IPS-18a (cell line): ENCODE results near the gene FAM168A.

Experiments used
- H3K27ac ChIP-seq: one replicate; pipeline ENCODE4 v1.5.1; 2013; ENCODE audit warnings: low read length
- H3K27me3 ChIP-seq: one replicate; pipeline ENCODE4 v1.6.1; 2013; ENCODE audit warnings: mild to moderate bottlenecking, low read length; ENCODE audit not compliant: control insufficient read depth, insufficient read depth
- H3K36me3 ChIP-seq: one replicate; pipeline ENCODE4 v1.6.1; 2013; ENCODE audit warnings: low read depth, low read length; ENCODE audit not compliant: control insufficient read depth
- H3K4me1 ChIP-seq: one replicate; pipeline ENCODE4 v1.6.1; 2013; ENCODE audit warnings: low read depth, low read length; ENCODE audit not compliant: control insufficient read depth
- H3K4me3 ChIP-seq: one replicate; pipeline ENCODE4 v1.5.1; 2013; ENCODE audit warnings: low read length
- H3K9ac ChIP-seq: one replicate; pipeline ENCODE4 v1.6.1; 2013; ENCODE audit warnings: mild to moderate bottlenecking, low read length, moderate library complexity
- H3K9me3 ChIP-seq: one replicate; pipeline ENCODE4 v1.6.1; 2013; ENCODE audit warnings: low read depth, low read length; ENCODE audit not compliant: control insufficient read depth

The FAM168A gene

GRCh38 chr11:73402834-73403185 lies 195.1 kb downstream of the FAM168A start:
- H3K4me1 ChIP-seq = peaks cover 5% of the 10 kb centered on the region
- no peaks in the 10 kb centered on the region for H3K9me3 ChIP-seq
- no peaks in the 10 kb centered on the region for H3K27me3 ChIP-seq
- H3K9ac ChIP-seq = no peak overlapping the region
- H3K4me3 ChIP-seq = no peak overlapping the region
- no peak overlapping the region for H3K27ac ChIP-seq
- H3K36me3 ChIP-seq = no peaks in the 10 kb centered on the region

- Histone ChIP-seq H3K9ac (no peak overlapping the region), H3K9me3 (no peaks in the 10 kb centered on the region), H3K4me3 (no peak overlapping the region), H3K36me3 (no peaks in the 10 kb centered on the region), H3K27ac (no peak overlapping the region), H3K27me3 (no peaks in the 10 kb centered on the region), H3K4me1 (peaks cover 5% of the 10 kb centered on the region)
These were observed 195.7 kb downstream of the FAM168A start for GRCh38 chr11:73401924-73402833.

GRCh38 chr11:73401217-73401923 lies 196.5 kb downstream of the FAM168A start:
- no peak overlapping the region for H3K9ac ChIP-seq
- H3K9me3 ChIP-seq = no peaks in the 10 kb centered on the region
- H3K36me3 ChIP-seq = no peaks in the 10 kb centered on the region
- no peaks in the 10 kb centered on the region for H3K27me3 ChIP-seq
- H3K4me1 ChIP-seq = peaks cover 5% of the 10 kb centered on the region
- no peak overlapping the region for H3K27ac ChIP-seq
- H3K4me3 ChIP-seq = no peak overlapping the region

- H3K9ac ChIP-seq = no peak overlapping the region
- no peak overlapping the region for H3K4me3 ChIP-seq
- H3K27ac ChIP-seq = no peak overlapping the region
- no peaks in the 10 kb centered on the region for H3K9me3 ChIP-seq
- no peaks in the 10 kb centered on the region for H3K27me3 ChIP-seq
- H3K36me3 ChIP-seq = no peaks in the 10 kb centered on the region
- peaks cover 5% of the 10 kb centered on the region for H3K4me1 ChIP-seq
These were observed 197.6 kb downstream of the FAM168A start for GRCh38 chr11:73400293-73400692.

GRCh38 chr11:73399636-73400035 lies 198.3 kb downstream of the FAM168A start:
- Histone ChIP-seq H3K4me3 (no peak overlapping the region), H3K36me3 (no peaks in the 10 kb centered on the region), H3K9me3 (no peaks in the 10 kb centered on the region), H3K4me1 (peaks cover 5% of the 10 kb centered on the region), H3K27me3 (no peaks in the 10 kb centered on the region), H3K9ac (no peak overlapping the region), H3K27ac (no peak overlapping the region)

- no peaks in the 10 kb centered on the region for H3K27me3 ChIP-seq
- peaks cover 5% of the 10 kb centered on the region for H3K4me1 ChIP-seq
- H3K9ac ChIP-seq = no peak overlapping the region
- no peak overlapping the region for H3K4me3 ChIP-seq
- no peaks in the 10 kb centered on the region for H3K9me3 ChIP-seq
- H3K36me3 ChIP-seq = no peaks in the 10 kb centered on the region
- no peak overlapping the region for H3K27ac ChIP-seq
These were observed 198.7 kb downstream of the FAM168A start for GRCh38 chr11:73399159-73399590.

- H3K9ac ChIP-seq = no peak overlapping the region
- no peaks in the 10 kb centered on the region for H3K27me3 ChIP-seq
- H3K4me1 ChIP-seq = peaks cover 5% of the 10 kb centered on the region
- H3K4me3 ChIP-seq = no peak overlapping the region
- H3K36me3 ChIP-seq = no peaks in the 10 kb centered on the region
- H3K27ac ChIP-seq = no peak overlapping the region
- H3K9me3 ChIP-seq = no peaks in the 10 kb centered on the region
These were observed 199.2 kb downstream of the FAM168A start for GRCh38 chr11:73398721-73399120.

GRCh38 chr11:73398132-73398526 lies 199.8 kb downstream of the FAM168A start:
- no peak overlapping the region for H3K4me3 ChIP-seq
- no peak overlapping the region for H3K27ac ChIP-seq
- H3K27me3 ChIP-seq = no peaks in the 10 kb centered on the region
- H3K9ac ChIP-seq = no peak overlapping the region
- no peaks in the 10 kb centered on the region for H3K9me3 ChIP-seq
- no peaks in the 10 kb centered on the region for H3K36me3 ChIP-seq
- H3K4me1 ChIP-seq = peaks cover 4% of the 10 kb centered on the region

- H3K4me3 ChIP-seq = no peak overlapping the region
- no peak overlapping the region for H3K27ac ChIP-seq
- no peak overlapping the region for H3K9ac ChIP-seq
- no peaks in the 10 kb centered on the region for H3K27me3 ChIP-seq
- no peaks in the 10 kb centered on the region for H3K4me1 ChIP-seq
- H3K9me3 ChIP-seq = no peaks in the 10 kb centered on the region
- no peaks in the 10 kb centered on the region for H3K36me3 ChIP-seq
These were observed 200.3 kb downstream of the FAM168A start for GRCh38 chr11:73397468-73398131.

- Histone ChIP-seq H3K27ac (no peak overlapping the region), H3K27me3 (no peaks in the 10 kb centered on the region), H3K9ac (no peak overlapping the region), H3K36me3 (no peaks in the 10 kb centered on the region), H3K4me1 (no peaks in the 10 kb centered on the region), H3K4me3 (no peak overlapping the region), H3K9me3 (no peaks in the 10 kb centered on the region)
These were observed 200.9 kb downstream of the FAM168A start for GRCh38 chr11:73396985-73397384.

- Histone ChIP-seq H3K9me3 (no peaks in the 10 kb centered on the region), H3K36me3 (no peaks in the 10 kb centered on the region), H3K9ac (no peak overlapping the region), H3K4me3 (no peak overlapping the region), H3K27ac (no peak overlapping the region), H3K27me3 (no peaks in the 10 kb centered on the region), H3K4me1 (no peaks in the 10 kb centered on the region)
These were observed 201.5 kb downstream of the FAM168A start for GRCh38 chr11:73396251-73396930.
